Osteoblast (primary cell): Measurements from ENCODE around the gene PPM1E. TPM values are rescaled to one million over a fixed set of nuclear protein-coding genes. Genes with fewer than 3 reads are reported as not detected.

Experiments used
- DNase-seq: peaks from one replicate; pipeline ENCODE4 v3.0.0; 2011; ENCODE audit warnings: low spot score, mixed read lengths; ENCODE audit not compliant: insufficient read length; ENCODE audit errors: missing footprints
- H2AFZ ChIP-seq: 2 replicates; pipeline ENCODE4 v1.6.0; 2011; ENCODE audit warnings: mild to moderate bottlenecking, low read length
- H3K27ac ChIP-seq: 2 replicates; pipeline ENCODE4 v1.5.1; 2011; ENCODE audit warnings: mild to moderate bottlenecking, low read depth, low read length, moderate library complexity
- H3K27me3 ChIP-seq: 2 replicates; pipeline ENCODE4 v1.6.0; 2012; ENCODE audit warnings: mild to moderate bottlenecking, control low read depth, inconsistent platforms, low read length, moderate library complexity; ENCODE audit not compliant: insufficient read depth
- H3K36me3 ChIP-seq: 2 replicates; pipeline ENCODE4 v1.5.1; 2011; ENCODE audit warnings: mild to moderate bottlenecking, low read length, control low read depth, moderate library complexity; ENCODE audit not compliant: insufficient read depth
- H3K4me1 ChIP-seq: 2 replicates; pipeline ENCODE4 v1.5.1; 2011; ENCODE audit warnings: mild to moderate bottlenecking, low read length, control low read depth, moderate library complexity; ENCODE audit not compliant: insufficient read depth
- H3K4me2 ChIP-seq: 2 replicates; pipeline ENCODE4 v1.6.0; 2011; ENCODE audit warnings: mild to moderate bottlenecking, low read length; ENCODE audit not compliant: insufficient read depth
- H3K4me3 ChIP-seq: fragments of 200-600 bp; sonication (generic); 3 replicates; pipeline ENCODE4 v1.5.1; 2012; ENCODE audit warnings: mild to moderate bottlenecking, low read length, inconsistent platforms; ENCODE audit not compliant: insufficient read depth
- H3K79me2 ChIP-seq: 2 replicates; pipeline ENCODE4 v1.6.0; 2012; ENCODE audit warnings: mild to moderate bottlenecking, low read length, control low read depth, inconsistent platforms; ENCODE audit not compliant: insufficient read depth
- H3K9me3 ChIP-seq: 2 replicates; pipeline ENCODE4 v1.5.1; 2011; ENCODE audit warnings: low read depth, low read length, control low read depth
- H4K20me1 ChIP-seq: 2 replicates; pipeline ENCODE4 v1.6.0; 2012; ENCODE audit warnings: mild to moderate bottlenecking, low read length, control low read depth; ENCODE audit not compliant: insufficient read depth
- total RNA-seq: library from RNA; depleted of rRNA; stranded (reverse); fragments of >200 nt; gene quantifications from 2 replicates; pipeline ENCODE4 v1.2.3, GENCODE V29; 2012
- TF ChIP-seq, protein P1 (sequence below): IDR thresholded peaks from 2 replicates; pipeline ENCODE4 v1.5.1; 2011; ENCODE audit warnings: mild to moderate bottlenecking, low read depth, low read length, moderate library complexity; ENCODE audit errors: extremely low read depth

PPM1E gene
- total RNA-seq, 1 donor, result under 0.01 TPM

DNA sequence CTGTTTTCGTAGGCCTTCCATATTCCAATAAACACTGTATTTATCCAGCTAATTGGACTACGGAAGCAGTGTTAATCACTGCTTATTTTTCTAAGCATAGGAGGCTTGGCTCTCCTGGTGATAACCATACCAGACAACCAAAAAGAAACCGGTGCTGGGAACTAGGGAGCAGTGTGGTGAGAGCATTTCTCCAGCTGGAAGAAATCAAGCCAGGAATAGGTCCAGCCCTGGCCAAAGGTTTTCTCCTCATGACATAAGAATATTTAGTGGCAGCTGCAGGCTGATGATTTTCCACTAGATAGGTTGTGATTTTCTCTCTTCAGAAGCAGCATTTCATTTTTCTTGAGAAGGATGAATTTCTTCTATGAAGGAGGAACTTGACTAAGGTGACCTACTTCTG, 209.6 kb downstream of the PPM1E start:
- Histone ChIP-seq H3K4me2 (no peak overlapping the region), H3K4me3 (no peak overlapping the region), H3K27me3 (no peaks in the 10 kb centered on the region), H3K4me1 (peaks cover 15% of the 10 kb centered on the region), H4K20me1 (no peaks in the 10 kb centered on the region), H3K79me2 (no peaks in the 10 kb centered on the region), H3K27ac (no peak overlapping the region), H3K9me3 (no peaks in the 10 kb centered on the region), H3K36me3 (no peaks in the 10 kb centered on the region), H2AFZ (peak overlapping the region; percentile 58)
- DNase-seq, result no peak
- TF ChIP-seq, protein P1, sequence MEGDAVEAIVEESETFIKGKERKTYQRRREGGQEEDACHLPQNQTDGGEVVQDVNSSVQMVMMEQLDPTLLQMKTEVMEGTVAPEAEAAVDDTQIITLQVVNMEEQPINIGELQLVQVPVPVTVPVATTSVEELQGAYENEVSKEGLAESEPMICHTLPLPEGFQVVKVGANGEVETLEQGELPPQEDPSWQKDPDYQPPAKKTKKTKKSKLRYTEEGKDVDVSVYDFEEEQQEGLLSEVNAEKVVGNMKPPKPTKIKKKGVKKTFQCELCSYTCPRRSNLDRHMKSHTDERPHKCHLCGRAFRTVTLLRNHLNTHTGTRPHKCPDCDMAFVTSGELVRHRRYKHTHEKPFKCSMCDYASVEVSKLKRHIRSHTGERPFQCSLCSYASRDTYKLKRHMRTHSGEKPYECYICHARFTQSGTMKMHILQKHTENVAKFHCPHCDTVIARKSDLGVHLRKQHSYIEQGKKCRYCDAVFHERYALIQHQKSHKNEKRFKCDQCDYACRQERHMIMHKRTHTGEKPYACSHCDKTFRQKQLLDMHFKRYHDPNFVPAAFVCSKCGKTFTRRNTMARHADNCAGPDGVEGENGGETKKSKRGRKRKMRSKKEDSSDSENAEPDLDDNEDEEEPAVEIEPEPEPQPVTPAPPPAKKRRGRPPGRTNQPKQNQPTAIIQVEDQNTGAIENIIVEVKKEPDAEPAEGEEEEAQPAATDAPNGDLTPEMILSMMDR, result no peak

DNA sequence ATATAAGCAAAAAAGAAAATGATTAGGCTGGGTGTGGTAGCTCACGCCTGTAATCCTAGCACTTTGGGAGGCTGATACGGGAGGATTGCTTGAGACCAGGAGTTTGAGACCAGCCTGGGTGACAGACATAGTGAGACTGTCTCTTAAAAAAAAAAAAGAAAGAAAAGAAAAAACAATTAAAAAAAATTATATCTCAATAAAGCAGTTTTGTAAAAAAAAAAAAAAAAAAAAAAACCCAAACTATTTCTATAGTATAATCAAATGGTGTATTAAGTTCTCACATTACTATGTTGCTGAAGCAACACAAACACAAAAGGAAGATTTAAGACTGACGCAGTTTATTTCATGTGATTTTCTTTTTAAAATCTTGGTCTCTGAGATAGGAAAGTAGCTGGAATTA, 210.6 kb downstream of the PPM1E start:
- Histone ChIP-seq H3K4me1 (peaks cover 21% of the 10 kb centered on the region), H3K4me3 (no peak overlapping the region), H3K4me2 (no peak overlapping the region), H2AFZ (no peak overlapping the region), H3K36me3 (no peaks in the 10 kb centered on the region), H3K79me2 (no peaks in the 10 kb centered on the region), H3K9me3 (no peaks in the 10 kb centered on the region), H3K27ac (no peak overlapping the region), H4K20me1 (no peaks in the 10 kb centered on the region), H3K27me3 (no peaks in the 10 kb centered on the region)
- no peak for DNase-seq
- TF ChIP-seq, protein P1, result no peak

DNA sequence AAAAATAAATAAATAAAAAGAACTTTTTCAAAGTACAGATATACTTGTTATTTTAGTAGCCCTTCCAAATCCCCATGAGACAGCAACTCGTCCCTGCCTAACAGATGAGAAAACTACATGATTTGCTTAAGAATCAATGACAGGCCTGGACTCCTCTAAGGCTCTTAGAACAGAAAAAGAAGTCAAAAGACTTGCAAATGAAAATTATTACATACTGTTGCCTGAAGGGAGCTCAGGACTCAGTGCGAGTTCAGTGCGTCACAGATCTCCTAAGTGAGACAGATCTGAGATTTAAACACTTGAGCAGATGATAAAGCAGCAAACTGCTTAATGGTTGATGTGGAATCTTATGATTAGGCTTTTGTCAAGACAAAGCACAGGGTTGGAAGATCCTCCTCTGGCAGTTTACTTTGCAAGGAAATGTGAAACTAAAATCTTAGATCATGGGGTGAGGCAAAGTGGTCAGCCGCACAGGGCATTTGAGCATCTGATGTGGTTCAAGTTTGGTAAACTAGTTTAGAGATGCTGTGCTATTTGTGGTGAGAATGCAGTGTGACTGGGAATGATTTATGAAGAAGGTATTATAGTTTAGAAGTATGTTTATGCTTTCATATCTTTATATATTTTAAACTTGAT, 212.9 kb downstream of the PPM1E start:
- no peaks in the 10 kb centered on the region for H3K36me3 ChIP-seq
- no peaks in the 10 kb centered on the region for H4K20me1 ChIP-seq
- no peaks in the 10 kb centered on the region for H3K79me2 ChIP-seq
- H3K4me1 ChIP-seq, result peaks cover 21% of the 10 kb centered on the region
- TF ChIP-seq, protein P1, result no peak
- no peaks in the 10 kb centered on the region for H3K9me3 ChIP-seq
- H3K4me2 ChIP-seq, result peak overlapping the region; percentile 83
- peak overlapping the region; percentile 86 for H2AFZ ChIP-seq
- no peaks in the 10 kb centered on the region for H3K27me3 ChIP-seq
- peak overlapping the region; percentile 61 for H3K4me3 ChIP-seq
- H3K27ac ChIP-seq, result peak overlapping the region; percentile 27
- DNase-seq, result no peak

DNA sequence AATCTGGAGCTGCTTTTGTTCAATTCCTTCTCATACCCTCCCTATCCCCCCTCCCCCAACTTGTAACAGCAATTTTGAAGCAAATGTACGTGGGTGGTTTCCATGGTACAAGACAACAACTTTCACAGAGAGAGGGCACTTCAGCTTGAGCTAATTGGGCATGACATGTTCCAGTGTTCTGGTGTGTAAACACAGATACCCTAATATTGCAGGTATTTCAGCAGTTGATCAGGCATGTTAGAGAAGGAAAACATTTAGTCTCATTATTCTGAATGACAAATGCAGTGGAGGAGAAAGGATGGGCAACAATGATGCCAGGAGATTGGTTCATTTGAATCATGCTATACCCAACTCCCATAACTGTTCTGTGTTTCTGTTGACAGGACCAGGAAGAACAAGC, 213.5 kb downstream of the PPM1E start:
- H3K27ac ChIP-seq, result peak overlapping the region; percentile 36
- TF ChIP-seq, protein P1, result no peak
- H3K79me2 ChIP-seq, result no peaks in the 10 kb centered on the region
- no peaks in the 10 kb centered on the region for H3K9me3 ChIP-seq
- no peak for DNase-seq
- peak overlapping the region; percentile 86 for H2AFZ ChIP-seq
- no peak overlapping the region for H3K4me3 ChIP-seq
- H3K36me3 ChIP-seq, result no peaks in the 10 kb centered on the region
- H3K4me2 ChIP-seq, result peak overlapping the region; percentile 83
- peaks cover 21% of the 10 kb centered on the region for H3K4me1 ChIP-seq
- H4K20me1 ChIP-seq, result no peaks in the 10 kb centered on the region
- no peaks in the 10 kb centered on the region for H3K27me3 ChIP-seq
